Spleen (tissue), 7 donors: ENCODE measurements around the gene ARVCF.

Experiments used
- POLR2AphosphoS5 ChIP-seq, 3 donors: sonication (generic); formaldehyde crosslinking; IDR thresholded peaks; one replicate each; pipeline ENCODE4 v1.5.1; 2017; ENCODE audit warnings: antibody characterized with exemption in 3 of 3
- TF ChIP-seq, protein P1 (sequence below), 11 experiments: fragments of 200-600 bp in 7 of 11; fragments of 450-650 bp in 4 of 11; sonication (generic) in 4 of 11; IDR thresholded peaks in 8 of 11; conservative IDR thresholded peaks in 3 of 11; 1 replicate in 7 of 11; 2 replicates in 4 of 11; pipeline versions ENCODE4 v1.4.0 to v1.8.0; 2016 to 2021; ENCODE audit warnings: antibody characterized with exemption in 11 of 11, inconsistent platforms in 4 of 11, mild to moderate bottlenecking in 1 of 11
- donor health status: DM: no; HTN: no; CAD: no; lungs with moderate emphysema.
- donor health status: DM: no; HTN: no; CAD: no.
- donor health status: DM: no; HTN: no; CAD: no.

DNA sequence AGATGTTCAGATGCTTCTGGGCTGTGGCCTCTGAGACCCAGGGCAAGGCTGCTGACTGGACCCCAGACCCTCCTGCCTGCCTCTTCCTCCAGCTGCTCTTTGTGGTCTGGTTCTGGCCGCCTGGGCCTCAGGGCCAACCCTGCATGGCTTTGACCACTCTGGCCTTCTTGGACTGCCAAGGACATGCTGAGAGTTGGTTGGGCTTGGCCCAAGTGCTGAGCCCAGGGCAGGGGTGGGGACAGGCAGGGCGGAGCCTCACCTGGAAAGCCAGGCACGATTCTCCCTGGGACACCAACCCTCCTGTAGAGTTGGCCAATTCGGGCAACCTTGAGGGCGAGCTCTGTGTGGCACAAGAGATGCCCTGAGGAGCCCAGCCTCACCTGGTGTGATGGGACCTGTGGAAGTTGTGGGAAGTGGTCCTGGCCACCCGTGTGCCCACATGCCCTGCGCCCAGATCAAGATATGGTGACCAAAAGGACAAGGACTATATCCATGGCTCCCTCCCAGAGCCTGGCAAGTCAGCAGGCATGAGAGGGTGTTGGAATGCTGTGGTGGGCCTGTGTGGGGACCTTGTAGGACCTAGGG is 15.9 kb upstream of the ARVCF start:
- peak in 2 of 3 donors; percentile 2 to 38 for TF ChIP-seq POLR2AphosphoS5 (IDR thresholded peaks at IDR 0.05)
- TF ChIP-seq, protein P1, sequence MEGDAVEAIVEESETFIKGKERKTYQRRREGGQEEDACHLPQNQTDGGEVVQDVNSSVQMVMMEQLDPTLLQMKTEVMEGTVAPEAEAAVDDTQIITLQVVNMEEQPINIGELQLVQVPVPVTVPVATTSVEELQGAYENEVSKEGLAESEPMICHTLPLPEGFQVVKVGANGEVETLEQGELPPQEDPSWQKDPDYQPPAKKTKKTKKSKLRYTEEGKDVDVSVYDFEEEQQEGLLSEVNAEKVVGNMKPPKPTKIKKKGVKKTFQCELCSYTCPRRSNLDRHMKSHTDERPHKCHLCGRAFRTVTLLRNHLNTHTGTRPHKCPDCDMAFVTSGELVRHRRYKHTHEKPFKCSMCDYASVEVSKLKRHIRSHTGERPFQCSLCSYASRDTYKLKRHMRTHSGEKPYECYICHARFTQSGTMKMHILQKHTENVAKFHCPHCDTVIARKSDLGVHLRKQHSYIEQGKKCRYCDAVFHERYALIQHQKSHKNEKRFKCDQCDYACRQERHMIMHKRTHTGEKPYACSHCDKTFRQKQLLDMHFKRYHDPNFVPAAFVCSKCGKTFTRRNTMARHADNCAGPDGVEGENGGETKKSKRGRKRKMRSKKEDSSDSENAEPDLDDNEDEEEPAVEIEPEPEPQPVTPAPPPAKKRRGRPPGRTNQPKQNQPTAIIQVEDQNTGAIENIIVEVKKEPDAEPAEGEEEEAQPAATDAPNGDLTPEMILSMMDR (IDR thresholded peaks at IDR 0.05 in 8 of 11, conservative IDR thresholded peaks at IDR 0.05 in 3 of 11) = no peak
